ENCODE measurements around the gene HECTD2.
"Not testable (repeated sequence)": the region's sequence is repeated elsewhere in the genome, so short reads cannot be mapped to it uniquely, and the experiment has no call there.

The HECTD2 gene

GRCh38 chr10:91412354-91413087, 2.4 kb downstream of the HECTD2 start:
- no peak for DNase-seq

GRCh38 chr10:91415816-91416215, 5.7 kb downstream of the HECTD2 start:
- no peak for DNase-seq

DNA sequence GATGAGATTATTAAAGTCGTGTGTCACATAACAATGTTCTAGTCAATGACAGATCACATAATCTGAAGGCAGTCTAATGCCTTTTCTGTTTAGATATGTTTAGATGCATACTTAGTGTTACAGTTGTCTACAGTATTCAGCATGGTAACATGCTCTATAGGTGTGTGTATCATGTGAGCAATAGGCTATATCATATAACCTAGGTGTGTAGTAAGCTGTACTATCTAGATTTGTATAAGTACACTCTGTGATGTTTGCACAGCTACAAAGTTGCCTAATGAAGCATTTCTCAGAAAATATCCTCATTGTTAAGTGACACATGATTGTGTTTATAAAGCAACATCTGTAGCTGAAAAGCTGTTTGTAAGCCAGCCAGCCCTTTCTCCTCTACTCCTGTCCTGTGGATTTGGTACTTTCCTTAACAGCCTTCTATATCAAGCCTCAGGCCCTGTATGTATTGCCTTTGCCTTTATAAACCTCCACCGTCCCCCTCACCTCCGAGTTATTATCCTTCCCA, 6.3 kb downstream of the HECTD2 start:
- DNase-seq: no peak

DNA sequence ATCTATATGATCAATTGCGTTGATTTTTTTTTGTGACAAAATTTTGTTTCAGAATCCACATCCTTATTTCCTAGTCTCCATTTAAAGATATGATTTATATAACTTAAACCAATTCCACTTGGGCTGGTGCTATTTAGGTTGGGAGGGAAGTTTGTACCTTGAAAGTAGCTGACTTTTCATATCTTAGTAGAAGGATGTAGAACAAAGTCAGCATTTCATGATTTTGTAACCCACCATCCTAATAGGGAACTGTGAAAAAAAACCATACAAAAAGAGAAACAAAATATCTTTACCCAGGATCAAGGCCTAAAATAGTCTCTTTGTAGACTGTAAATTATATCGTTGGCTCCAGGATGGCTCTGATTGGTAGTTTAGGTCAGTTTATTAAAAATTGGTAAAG, 8.3 kb downstream of the HECTD2 start:
- DNase-seq: no peak

DNA sequence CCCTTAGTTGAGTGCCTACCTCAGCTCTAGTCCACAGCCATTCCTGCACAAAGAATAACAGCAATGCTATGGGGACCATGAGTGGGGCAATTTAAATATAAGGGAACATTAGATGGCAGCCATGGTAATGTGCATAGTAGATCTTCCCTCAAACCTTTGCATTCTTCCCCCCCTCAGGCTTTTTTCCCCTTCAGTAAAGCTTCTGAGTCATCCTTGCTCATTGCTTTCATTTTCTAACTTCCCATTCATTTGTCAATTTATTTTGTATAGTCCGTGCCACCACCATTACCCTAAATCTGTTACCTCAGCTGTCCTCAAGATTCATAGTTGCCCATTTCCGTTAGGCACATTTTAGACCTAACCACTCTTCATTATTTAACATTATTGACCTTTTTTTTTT, 10.7 kb downstream of the HECTD2 start:
- no peak for DNase-seq

DNA sequence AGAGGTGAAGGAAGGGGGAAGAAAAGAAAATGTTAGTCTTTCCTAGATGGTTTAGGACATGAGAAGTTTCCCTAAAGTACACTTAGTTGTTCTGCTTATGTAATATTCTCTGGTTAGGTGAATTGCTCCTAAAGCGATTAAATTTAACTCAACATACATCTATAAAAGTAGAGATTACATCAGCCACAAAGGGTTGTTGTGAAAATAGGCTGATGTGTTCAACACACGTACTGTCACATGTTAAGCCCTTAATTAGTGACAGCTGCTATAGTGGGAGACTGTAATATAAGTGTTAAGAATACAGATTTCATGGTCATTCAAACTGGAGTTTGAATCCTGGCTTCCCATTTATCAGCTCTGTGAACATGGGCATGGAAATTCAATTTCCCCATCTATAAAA, 12.8 kb downstream of the HECTD2 start:
- no peak for DNase-seq

GRCh38 chr10:91424016-91424415, 13.9 kb downstream of the HECTD2 start:
- no peak for DNase-seq

DNA sequence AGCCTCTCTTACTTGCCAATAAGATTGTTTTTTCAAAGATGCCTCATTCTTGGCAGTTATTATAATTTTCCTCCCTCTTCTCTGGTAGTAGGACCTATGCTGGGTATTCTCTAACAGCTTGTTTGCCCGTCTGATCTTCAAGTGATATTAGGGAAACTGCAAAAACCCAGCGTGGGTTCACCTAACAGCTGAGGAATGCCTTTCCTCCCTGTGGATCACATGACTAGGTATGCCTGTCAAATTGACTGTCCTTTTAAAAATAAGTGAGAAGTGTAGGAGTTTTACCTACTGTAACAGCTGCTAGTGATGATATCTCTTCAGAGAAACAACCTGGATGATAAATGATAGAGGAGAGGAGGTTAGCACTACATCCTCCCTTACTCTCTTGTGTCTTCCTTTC, 22.0 kb downstream of the HECTD2 start:
- DNase-seq: no peak

DNA sequence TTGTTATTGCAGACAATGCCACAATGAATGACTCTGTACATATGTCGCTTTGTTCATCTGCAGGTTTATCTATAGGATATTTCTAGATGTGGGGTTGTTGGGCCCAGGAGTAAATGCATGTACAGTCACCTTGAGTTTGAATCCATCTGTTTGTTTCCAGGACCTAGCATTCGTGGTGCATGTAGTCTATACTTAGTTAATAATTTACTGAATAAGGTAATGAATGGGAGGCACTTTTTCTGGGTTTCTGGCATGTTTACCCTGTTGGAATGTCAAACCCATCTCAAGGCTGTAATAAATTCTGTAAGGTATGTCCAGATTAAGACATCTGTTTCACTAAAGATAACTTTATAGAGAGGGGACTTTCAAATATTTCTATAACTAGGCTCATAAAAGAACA, 23.5 kb downstream of the HECTD2 start:
- no peak for DNase-seq

DNA sequence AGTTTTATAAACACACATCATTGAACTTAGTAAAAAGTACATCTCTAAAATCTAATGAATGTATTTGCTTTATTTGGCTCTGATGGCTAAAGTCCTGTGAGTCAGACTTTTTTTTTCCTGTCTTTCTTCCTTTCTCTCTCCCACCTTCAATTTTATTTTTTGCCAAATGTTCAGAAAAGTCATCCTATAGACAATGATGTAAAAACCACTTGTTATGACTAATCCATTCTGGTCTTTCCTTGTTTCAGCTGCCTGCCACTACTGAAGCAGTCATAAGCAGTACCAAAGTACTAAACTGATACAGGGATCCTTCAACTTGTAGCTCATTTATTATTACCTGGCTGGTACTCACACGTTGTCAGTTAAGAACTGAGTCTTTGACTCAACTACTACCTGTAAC, 23.9 kb downstream of the HECTD2 start:
- no peak for DNase-seq

DNA sequence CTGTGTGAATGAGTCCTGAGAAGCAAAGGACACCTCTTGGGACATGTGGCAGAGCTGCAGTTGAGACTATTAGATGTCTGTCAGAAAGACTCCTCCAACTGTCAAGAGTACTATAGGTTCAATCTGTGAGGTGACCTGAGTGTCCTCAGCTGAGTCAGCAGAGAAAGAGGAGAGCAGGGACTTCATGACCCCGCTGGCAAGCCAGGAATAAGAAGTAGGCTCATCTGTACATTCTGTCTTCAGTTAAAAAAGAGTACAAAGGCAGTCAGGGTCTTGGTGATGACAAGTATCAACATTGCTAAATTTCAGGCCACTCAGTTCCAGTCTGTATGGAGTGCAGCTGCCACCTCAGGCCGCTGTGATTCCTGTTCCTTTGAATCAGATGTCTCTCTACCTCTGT, 25.1 kb downstream of the HECTD2 start:
- no peak for DNase-seq

- DNase-seq: not testable (repeated sequence)
Measured at GRCh38 chr10:91438228-91438627, 28.1 kb downstream of the HECTD2 start.

DNA sequence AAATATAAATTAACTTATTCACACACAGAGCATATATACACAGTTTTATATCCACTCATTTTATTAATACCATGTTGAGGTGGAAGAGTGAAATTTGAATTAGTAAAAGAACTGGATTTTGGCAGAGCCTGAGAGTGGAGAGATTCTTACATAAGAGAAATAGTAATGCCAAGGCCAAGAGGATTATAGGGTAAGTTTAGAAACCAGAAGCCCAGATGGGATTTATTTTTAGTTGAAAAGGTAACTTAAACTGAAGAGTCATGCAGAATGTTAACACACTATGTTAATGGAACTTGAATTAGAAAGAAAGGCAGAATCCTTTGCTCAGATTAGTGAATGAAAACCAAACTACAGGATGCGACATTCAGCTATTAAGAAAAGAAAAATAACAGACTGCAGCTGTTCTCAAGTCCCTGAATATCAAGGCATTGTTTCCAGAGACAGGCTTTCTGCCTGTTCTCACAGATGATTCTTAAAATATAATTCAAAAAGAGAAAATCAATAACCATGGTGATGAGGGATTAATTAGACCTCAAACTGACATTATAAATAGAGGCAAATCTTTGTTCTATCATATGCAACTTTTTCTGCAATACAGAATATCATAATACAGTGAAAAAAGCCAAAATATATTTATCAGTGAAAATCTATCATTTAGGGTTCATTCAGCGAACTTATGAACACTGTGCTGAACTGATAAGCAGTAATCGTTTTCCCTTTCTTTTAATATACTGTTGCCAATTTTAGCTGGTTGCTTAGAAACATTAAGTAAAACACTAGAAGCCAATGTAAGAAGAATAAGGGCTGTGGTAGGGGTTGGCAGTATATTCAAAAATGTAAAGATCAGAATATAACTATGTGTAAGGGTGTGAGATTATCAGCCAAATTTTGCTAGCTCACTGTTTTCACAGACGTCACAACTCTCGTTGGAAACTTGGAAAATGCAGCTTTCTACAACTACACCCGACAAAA, 34.4 kb downstream of the HECTD2 start:
- DNase-seq: no peak

DNA sequence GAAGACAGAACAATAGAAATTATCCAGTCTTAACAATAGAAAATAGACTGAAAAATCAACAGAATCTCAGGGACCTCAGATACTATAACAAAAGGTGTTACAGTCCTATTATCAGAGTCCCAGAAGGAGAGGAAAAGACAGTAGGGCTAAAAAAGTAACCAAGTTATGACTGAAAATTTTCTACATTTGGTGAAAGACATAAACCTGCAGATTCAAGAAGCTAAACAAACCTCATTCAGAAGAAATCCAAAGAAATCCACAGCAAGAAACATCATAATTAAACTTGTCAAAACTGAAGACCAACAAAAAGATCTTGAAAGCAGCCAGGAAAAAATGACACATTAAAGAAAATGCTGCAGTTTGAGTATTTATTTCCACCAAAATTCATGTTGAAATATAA, 41.9 kb downstream of the HECTD2 start:
- no peak for DNase-seq

- no peak for DNase-seq
Measured at GRCh38 chr10:91453535-91453934, 43.4 kb downstream of the HECTD2 start.

DNA sequence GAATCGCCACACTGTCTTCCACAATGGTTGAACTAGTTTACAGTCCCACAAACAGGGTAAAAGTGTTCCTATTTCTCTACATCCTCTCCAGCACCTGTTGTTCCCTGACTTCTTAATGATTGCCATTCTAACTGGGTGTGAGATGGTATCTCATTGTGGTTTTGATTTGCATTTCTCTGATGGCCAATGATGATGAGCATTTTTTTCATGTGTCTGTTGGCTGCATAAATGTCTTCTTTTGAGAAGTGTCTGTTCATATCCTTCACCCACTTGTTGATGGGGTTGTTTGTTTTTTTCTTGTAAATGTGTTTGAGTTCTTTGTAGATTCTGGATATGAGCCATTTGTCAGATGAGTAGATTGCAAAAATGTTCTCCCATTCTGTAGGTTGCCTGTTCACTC, 45.0 kb downstream of the HECTD2 start:
- not testable (repeated sequence) for DNase-seq

DNA sequence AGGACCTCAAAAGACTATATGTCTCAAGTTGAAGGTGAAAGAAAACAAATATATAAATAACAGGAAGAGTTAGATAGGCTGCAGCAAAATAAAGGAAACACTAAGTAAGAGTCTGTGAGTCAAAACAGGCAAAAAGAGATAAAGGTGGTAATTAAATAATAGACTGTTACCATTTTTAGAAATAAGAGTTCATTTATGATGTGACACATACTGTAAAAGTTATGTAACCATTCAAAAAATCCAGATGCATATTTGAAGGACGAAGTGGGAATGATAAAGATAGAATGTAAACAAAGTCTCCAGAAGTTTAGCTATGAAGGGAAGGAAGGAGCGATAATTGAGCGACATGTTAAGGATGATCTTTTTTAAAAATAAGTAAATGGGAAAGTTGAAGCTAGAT, 50.5 kb downstream of the HECTD2 start:
- DNase-seq: no peak

DNA sequence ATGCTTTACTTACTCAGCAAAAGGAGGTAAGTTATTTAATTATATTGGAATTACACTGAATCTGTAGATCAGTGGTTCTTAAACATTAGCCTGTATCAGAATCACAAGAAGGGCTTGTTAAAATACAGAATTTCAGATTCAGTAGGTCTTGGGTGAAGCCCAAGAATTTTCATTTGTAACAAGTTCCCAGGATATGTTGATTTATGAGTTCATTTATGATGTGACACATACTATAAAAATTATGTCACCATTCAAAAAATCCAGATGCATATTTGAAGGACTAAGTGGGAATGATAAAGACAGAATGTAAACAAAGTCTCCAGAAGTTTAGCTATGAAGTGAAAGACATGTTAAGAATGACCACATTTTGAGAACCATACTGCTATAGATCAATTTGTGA, 52.3 kb downstream of the HECTD2 start:
- no peak for DNase-seq

DNA sequence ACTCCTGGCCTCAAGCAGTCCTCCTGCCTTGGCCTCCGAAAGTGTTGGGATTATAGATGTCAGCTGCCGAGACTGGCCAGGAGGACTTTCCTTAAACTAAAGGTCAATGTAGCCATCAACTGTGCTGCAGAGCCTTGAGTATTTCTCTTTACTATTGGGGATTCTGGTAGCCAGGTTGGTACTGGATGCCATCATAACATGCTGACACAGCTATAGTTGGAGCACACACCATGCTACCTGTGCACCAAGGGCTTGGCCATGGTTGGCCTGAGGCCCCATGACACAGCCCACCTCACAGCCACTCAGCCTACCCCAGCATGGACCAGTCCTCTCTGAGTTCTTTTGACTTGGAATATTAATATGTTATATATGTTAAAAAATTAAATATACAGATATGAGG, 54.4 kb downstream of the HECTD2 start:
- no peak for DNase-seq

DNA sequence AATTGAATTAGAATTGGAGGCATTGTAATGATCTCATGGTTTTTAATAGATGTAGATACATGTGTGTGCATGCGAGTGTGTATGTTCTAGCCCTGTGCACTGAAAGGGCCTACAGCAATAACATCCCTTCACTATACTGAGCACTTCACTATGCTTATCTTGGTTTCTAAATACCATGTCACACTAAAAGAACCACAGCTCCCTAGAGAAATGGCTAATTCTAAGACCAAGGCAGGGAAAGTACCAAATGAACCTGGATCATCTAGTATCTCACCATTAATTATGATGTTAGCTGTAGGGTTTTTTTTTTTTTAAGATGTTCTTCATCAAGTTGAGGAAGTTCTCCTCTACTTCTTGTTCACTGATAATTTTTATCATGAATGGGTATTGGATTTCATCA, 55.1 kb downstream of the HECTD2 start:
- no peak for DNase-seq

DNA sequence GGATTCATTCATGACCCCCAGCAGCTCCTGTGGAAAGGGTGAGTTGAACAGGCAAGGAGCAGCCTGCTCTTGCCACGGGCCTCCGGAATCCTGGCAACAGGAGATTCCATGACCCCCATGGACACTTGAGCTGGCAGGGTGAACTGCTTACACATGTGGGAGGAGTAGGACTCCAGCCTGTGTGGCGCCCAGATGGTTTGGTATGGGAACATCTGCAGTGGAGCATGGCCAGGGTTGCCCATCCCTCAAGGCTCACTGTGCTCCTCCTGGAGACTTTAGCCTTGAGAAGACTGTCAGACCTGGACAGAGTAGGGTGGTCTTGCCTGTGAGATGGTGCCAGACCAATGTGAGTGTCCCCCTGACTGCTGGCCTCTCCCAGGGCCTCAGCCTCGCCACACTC, 57.0 kb downstream of the HECTD2 start:
- no peak for DNase-seq

DNA sequence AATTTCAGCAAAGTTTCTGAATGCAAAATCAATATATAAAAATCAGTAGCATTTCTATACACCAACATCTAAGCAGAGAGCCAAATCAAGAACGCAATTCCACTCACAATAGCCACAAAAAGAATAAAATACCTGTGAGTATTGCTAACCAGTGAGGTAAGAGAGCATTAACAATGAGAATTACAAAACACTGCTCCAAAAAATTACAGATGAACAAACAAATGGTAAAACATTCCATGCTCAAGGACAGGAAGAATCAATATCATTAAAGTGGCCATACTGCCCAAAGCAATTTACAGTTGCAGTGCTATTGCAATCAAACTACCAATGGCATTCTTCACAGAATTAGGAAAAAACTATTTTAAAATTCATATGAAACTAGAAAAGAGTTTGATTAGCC, 61.5 kb downstream of the HECTD2 start:
- DNase-seq: no peak

- DNase-seq: no peak
Measured at GRCh38 chr10:91472911-91473310, 62.8 kb downstream of the HECTD2 start.

DNA sequence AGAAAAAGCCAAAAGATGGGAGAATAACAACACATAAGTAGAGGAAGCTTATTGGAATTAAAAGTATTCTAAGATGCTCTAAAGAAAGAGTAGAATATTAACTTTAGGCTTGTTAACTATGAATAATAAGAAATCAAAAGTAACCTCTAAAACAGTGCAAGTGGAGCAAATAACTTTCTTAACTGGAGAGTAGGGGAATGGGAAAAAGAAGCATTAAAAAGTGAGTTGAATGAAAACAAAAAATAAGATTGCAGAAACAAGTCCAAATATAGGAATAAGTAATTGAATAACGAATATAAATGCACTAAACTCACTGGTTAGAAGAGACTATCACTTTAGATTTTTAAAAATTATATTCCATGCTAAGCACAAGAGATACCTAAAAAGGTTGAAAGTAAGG, 63.9 kb downstream of the HECTD2 start:
- DNase-seq: no peak
